HL-60 (cell line): ENCODE data around the gene CNTNAP2.

ENCODE experiments used
- DNase-seq, 2 experiments: peaks; one replicate each; pipeline ENCODE4 v3.0.0-alpha.2; 2010 to 2020; ENCODE audit warnings: low read depth in 1 of 2, low spot score in 1 of 2
- H3K27ac ChIP-seq: fragments of 250-450 bp; sonication (Bioruptor Pico); replicated peaks from 2 replicates; pipeline ENCODE4 v1.5.1; 2020; ENCODE audit warnings: mild to moderate bottlenecking, moderate library complexity
- H3K27me3 ChIP-seq: fragments of 250-450 bp; sonication (Bioruptor Pico); 2 replicates; pipeline ENCODE4 v1.5.1; 2021; ENCODE audit warnings: mild to moderate bottlenecking, moderate library complexity; ENCODE audit not compliant: insufficient read depth, poor library complexity, severe bottlenecking
- H3K4me3 ChIP-seq: replicated peaks from 2 replicates; pipeline ENCODE4 v1.5.1; 2011; ENCODE audit warnings: mild to moderate bottlenecking, control low read depth, low read length; ENCODE audit not compliant: insufficient read depth
- GABPA ChIP-seq: IDR thresholded peaks from 2 replicates; pipeline ENCODE4 v1.6.1; 2012; ENCODE audit warnings: low read depth
- POLR2AphosphoS5 ChIP-seq: IDR thresholded peaks from 2 replicates; pipeline ENCODE4 v1.6.1; 2012; ENCODE audit warnings: low read depth
- SPI1 ChIP-seq: IDR thresholded peaks from 2 replicates; pipeline ENCODE4 v1.6.1; 2012; ENCODE audit warnings: low read depth, mild to moderate bottlenecking, borderline replicate concordance
- TF ChIP-seq, protein P1 (sequence below): IDR thresholded peaks from 2 replicates; pipeline ENCODE4 v1.6.1; 2012; ENCODE audit warnings: low read depth; ENCODE audit not compliant: insufficient replicate concordance
- TF ChIP-seq, protein P2 (sequence below): IDR thresholded peaks from one replicate; pipeline ENCODE4 v1.5.1; 2011; ENCODE audit warnings: low read length, control low read depth, inconsistent platforms; ENCODE audit not compliant: insufficient read depth

The CNTNAP2 gene

DNA sequence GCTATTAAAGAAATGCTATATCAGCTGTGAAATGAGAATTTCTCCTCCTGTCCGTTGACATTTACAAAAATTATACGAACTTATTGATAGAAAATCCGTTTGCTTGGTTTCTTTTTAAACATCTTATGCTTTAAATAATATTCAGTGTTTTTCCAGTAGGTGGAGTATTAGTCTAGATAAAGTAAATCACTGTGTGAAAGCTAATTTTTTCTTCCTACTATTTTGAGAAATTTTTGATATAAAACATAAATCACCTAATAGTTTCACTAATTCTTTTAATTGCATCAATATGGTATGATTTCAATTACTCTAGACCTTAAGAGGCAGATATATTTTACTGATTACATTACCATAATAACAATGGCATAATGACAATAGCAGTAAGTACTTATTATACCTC is 2138.7 kb downstream of the CNTNAP2 start:
- H3K27ac ChIP-seq, result no peak overlapping the region
- TF ChIP-seq POLR2AphosphoS5, result no peak
- TF ChIP-seq, protein P1, sequence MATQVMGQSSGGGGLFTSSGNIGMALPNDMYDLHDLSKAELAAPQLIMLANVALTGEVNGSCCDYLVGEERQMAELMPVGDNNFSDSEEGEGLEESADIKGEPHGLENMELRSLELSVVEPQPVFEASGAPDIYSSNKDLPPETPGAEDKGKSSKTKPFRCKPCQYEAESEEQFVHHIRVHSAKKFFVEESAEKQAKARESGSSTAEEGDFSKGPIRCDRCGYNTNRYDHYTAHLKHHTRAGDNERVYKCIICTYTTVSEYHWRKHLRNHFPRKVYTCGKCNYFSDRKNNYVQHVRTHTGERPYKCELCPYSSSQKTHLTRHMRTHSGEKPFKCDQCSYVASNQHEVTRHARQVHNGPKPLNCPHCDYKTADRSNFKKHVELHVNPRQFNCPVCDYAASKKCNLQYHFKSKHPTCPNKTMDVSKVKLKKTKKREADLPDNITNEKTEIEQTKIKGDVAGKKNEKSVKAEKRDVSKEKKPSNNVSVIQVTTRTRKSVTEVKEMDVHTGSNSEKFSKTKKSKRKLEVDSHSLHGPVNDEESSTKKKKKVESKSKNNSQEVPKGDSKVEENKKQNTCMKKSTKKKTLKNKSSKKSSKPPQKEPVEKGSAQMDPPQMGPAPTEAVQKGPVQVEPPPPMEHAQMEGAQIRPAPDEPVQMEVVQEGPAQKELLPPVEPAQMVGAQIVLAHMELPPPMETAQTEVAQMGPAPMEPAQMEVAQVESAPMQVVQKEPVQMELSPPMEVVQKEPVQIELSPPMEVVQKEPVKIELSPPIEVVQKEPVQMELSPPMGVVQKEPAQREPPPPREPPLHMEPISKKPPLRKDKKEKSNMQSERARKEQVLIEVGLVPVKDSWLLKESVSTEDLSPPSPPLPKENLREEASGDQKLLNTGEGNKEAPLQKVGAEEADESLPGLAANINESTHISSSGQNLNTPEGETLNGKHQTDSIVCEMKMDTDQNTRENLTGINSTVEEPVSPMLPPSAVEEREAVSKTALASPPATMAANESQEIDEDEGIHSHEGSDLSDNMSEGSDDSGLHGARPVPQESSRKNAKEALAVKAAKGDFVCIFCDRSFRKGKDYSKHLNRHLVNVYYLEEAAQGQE, result no peak
- TF ChIP-seq, protein P2, sequence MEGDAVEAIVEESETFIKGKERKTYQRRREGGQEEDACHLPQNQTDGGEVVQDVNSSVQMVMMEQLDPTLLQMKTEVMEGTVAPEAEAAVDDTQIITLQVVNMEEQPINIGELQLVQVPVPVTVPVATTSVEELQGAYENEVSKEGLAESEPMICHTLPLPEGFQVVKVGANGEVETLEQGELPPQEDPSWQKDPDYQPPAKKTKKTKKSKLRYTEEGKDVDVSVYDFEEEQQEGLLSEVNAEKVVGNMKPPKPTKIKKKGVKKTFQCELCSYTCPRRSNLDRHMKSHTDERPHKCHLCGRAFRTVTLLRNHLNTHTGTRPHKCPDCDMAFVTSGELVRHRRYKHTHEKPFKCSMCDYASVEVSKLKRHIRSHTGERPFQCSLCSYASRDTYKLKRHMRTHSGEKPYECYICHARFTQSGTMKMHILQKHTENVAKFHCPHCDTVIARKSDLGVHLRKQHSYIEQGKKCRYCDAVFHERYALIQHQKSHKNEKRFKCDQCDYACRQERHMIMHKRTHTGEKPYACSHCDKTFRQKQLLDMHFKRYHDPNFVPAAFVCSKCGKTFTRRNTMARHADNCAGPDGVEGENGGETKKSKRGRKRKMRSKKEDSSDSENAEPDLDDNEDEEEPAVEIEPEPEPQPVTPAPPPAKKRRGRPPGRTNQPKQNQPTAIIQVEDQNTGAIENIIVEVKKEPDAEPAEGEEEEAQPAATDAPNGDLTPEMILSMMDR, result no peak
- no peak for TF ChIP-seq GABPA
- no peak for TF ChIP-seq SPI1
- no peak for DNase-seq
- H3K27me3 ChIP-seq, result no peaks in the 10 kb centered on the region
- H3K4me3 ChIP-seq, result no peak overlapping the region

DNA sequence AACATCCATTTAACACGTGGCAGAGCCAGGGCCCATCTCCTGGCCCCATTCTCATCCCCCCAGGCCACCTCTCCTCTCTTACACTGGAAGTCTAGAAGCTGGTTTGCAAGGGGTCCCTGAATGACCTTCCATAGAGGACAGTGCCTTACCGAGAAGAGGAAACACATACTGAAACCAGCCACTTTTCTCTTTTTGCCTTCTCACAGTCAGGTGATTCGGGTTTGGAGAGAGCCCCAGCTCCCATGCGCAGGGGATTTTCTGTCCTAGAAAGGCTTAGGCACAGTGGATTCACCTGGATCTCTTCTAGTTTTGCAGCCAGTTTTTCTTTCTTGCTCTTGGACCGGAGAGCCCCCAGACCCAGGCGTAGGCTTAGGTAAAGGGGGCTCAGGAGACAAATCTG is 2139.8 kb downstream of the CNTNAP2 start:
- no peak for DNase-seq
- TF ChIP-seq, protein P2, result no peak
- TF ChIP-seq, protein P1, result no peak
- TF ChIP-seq GABPA (no peak), SPI1 (no peak), POLR2AphosphoS5 (no peak)
- no peak overlapping the region for H3K27ac ChIP-seq
- no peaks in the 10 kb centered on the region for H3K27me3 ChIP-seq
- no peak overlapping the region for H3K4me3 ChIP-seq

DNA sequence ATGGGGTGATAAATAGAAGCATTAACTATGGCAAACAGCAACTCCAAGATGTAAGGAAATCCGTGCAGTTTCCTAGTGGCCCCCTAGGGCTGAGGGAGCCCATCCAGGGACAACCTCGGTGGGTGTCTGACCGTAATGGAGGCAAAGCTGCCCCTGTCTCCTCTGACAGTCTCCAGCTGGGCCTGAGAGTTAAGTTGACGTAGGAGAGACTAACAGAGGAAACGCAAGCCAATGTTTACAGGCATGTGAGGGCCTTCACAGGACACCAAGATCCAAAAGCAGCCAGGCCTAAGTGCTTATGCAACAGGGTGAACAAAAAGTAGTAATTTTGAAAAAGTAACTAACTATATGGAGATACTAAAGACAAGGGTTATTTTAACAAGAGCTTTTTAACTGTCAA is 2144.0 kb downstream of the CNTNAP2 start:
- TF ChIP-seq POLR2AphosphoS5 (no peak), GABPA (no peak), SPI1 (no peak)
- TF ChIP-seq, protein P2, result no peak
- TF ChIP-seq, protein P1, result no peak
- H3K27ac ChIP-seq, result no peak overlapping the region
- no peak for DNase-seq
- H3K27me3 ChIP-seq, result no peaks in the 10 kb centered on the region
- H3K4me3 ChIP-seq, result no peak overlapping the region
